ENCODE results near the gene PARS2. TPM values are rescaled to one million over a fixed set of nuclear protein-coding genes. Genes with fewer than 3 reads are reported as not detected.

Gene PARS2
- total and polyA plus RNA-seq, 8 donors = 3.9 to 6.1 (median 5.5) TPM

DNA sequence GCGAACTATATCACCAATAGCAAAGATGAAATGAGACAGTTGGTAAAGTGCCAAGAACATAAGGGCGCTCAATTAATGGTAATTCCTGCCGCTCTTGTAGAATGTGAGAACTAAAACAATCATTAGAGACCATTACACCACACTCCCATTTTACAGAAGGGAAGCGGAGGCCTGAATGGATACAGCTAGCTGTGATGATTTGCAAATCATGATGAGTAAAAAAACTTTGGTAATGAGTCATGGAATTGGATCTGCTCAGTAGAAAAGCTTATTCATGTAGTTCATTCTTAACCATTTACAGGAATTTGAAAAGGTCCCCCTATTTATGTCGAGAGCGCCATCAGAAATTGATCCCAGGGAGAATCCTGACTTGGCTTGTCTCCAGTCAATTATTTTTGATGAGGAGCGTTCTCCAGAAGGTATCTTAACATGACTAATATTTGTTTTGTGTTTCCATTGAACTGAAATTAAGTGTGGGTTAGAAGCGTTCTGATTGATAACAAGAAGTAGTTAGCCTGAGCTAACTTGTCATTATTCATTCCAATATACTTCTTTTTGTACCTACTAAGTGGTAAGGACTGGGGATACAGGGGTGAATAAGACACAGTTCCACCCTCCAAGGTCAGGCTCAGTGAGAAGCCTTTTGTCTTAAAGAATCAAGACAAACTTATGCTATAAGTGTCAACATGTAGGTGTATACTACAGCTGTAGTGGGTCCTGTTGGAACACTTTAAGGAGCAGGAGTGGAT, 47.9 kb downstream of the PARS2 start:
- Histone ChIP-seq H3K9me3 (no peaks in the 10 kb centered on the region), H3K4me3 (peak overlapping the region; percentile 85 to 93), H3K27ac (peak overlapping the region in 1 of 2 donors; percentile 80), H3K4me1 (peaks cover 0 to 23% of the 10 kb centered on the region in 2 donors), H3K36me3 (peaks cover 3 to 31% of the 10 kb centered on the region in 2 donors), H3K27me3 (no peaks in the 10 kb centered on the region)
- DNase-seq = no peak
- ATAC-seq = peak; percentile 2
- TF ChIP-seq, protein P1, sequence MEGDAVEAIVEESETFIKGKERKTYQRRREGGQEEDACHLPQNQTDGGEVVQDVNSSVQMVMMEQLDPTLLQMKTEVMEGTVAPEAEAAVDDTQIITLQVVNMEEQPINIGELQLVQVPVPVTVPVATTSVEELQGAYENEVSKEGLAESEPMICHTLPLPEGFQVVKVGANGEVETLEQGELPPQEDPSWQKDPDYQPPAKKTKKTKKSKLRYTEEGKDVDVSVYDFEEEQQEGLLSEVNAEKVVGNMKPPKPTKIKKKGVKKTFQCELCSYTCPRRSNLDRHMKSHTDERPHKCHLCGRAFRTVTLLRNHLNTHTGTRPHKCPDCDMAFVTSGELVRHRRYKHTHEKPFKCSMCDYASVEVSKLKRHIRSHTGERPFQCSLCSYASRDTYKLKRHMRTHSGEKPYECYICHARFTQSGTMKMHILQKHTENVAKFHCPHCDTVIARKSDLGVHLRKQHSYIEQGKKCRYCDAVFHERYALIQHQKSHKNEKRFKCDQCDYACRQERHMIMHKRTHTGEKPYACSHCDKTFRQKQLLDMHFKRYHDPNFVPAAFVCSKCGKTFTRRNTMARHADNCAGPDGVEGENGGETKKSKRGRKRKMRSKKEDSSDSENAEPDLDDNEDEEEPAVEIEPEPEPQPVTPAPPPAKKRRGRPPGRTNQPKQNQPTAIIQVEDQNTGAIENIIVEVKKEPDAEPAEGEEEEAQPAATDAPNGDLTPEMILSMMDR (IDR thresholded peaks at IDR 0.05) = no peak
- intact Hi-C loops (cut with DNase I) = no loop called here

DNA sequence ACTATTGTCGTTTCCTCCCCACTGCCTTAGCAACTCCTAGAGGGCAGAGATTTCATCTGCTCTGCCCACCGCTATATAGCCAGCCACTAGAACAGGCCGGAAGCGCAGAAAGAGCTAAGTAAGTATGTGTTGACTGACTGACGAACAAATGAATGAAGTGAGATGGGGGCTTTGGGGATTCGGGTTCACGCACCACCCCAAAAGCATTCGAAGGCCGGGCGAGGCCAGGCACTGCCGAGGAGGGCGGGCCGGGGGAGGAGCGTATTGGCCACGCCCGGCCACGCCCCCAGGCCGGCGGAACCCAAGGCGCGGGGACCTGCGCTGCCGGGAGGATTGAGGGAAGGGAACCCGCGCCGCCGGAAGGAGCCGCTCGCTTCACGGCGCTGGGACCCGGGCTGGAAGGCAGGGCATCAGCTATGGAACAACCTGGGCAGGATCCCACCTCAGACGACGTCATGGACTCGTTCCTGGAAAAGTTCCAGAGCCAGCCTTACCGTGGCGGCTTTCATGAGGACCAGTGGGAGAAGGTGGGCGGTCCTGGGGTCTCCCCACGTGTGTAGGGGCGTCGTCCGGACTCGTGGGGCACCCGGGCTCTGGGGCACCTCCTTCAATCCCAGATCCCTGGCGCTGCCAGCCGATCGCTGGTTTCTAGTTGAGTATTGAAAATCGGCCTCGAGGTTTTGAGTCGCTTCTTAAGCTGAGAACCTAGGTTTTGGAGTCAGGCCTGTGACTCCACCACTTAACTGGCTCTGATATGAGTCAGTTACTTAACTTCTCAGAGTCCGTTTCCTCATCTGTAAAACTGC, 48.6 kb downstream of the PARS2 start, which contains the start of gene TTC4:
Gene TTC4, plus strand, starts transcription at position 369 of the 806 bp plus-strand sequence. Its CDS starts 48 bp downstream, at position 417.
- DNase-seq = peak; percentile 83 to 97 (median 86)
- Histone ChIP-seq H3K36me3 (peaks cover 1 to 29% of the 10 kb centered on the region in 2 donors), H3K27ac (peak within 1 kb of the TSS; percentile 26 to 80), H3K4me3 (peak within 1 kb of the TSS; percentile 85 to 93), H3K9me3 (no peaks in the 10 kb centered on the region), H3K4me1 (peaks cover 0 to 23% of the 10 kb centered on the region in 2 donors), H3K27me3 (no peaks in the 10 kb centered on the region)
- ATAC-seq = peak; percentile 100
- intact Hi-C loops (cut with DNase I) = no loop called here
- TF ChIP-seq, protein P1 (IDR thresholded peaks at IDR 0.05) = no peak

DNA sequence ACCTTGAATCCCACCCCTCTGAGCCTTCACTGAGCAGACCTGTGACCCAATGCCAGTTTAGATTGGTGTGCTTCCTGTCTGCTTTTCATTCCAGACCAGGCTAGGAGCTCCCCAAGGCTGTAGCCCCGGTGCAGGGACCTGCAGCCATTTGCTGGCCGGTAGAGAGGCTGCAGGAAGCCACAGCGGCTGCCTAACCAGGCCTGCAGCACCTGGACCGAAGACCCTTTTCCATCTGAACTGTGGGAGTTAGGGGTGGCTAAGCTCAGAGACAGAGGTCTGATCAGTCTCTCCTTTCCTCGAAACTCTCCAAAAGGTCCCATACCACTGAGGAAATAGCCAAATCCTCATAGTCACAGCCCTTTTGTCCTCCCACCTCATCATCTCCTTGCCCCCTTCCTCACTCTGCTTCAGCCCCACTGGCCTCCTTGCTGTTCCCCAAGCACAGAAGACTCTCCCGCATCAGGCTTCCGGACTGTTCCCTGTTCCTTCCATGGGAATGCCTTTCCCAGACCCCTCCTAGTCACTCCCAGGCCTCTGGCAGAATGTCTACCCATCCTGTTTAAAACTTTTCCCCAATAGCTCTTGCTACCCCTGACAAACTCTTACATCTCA, 49.3 kb downstream of the PARS2 start:
- TF ChIP-seq, protein P1 (IDR thresholded peaks at IDR 0.05) = no peak
- Histone ChIP-seq H3K36me3 (peaks cover 0 to 25% of the 10 kb centered on the region in 2 donors), H3K9me3 (no peaks in the 10 kb centered on the region), H3K27me3 (no peaks in the 10 kb centered on the region), H3K4me1 (peaks cover 0 to 23% of the 10 kb centered on the region in 2 donors), H3K4me3 (peak overlapping the region; percentile 85 to 93), H3K27ac (peak overlapping the region; percentile 26 to 80)
- ATAC-seq (no peak), DNase-seq (no peak)
- intact Hi-C loops (cut with DNase I) = no loop called here

DNA sequence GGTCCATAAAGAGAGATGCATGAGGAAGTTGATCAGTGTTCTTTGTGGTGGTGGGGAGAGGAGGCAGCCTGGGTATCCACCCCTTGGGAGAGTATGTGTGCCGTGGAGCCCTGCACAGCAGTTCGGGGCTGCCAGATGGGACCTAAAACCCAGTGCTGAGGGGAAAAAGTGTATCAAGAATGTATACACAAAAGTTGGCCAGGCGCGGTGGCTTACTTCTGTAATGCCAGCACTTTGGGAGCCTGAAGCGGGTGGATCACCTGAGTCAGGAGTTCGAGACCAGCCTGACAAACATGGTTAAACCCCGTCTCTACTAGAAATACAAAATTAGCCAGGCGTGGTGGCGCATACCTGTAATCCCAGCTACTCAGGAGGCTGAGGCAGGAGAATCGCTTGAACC, 52.8 kb downstream of the PARS2 start:
- TF ChIP-seq, protein P1 (IDR thresholded peaks at IDR 0.05) = no peak
- H3K4me1 ChIP-seq = peaks cover 0 to 13% of the 10 kb centered on the region in 2 donors
- no peaks in the 10 kb centered on the region for H3K27me3 ChIP-seq
- no peak overlapping the region for H3K4me3 ChIP-seq
- no peaks in the 10 kb centered on the region for H3K9me3 ChIP-seq
- intact Hi-C loops (cut with DNase I) = no loop called here
- H3K27ac ChIP-seq = no peak overlapping the region
- no peak for DNase-seq
- no peak for ATAC-seq
- H3K36me3 ChIP-seq = no peaks in the 10 kb centered on the region
